NB4 (cell line): Measurements from ENCODE around the gene CETP.

Experiments used
- POLR2A ChIP-seq: IDR thresholded peaks from 2 replicates; pipeline ENCODE4 v1.6.1; 2011; ENCODE audit warnings: mild to moderate bottlenecking; ENCODE audit not compliant: insufficient read length; ENCODE audit errors: extremely low read depth
- TF ChIP-seq, protein P1 (sequence below): IDR thresholded peaks from one replicate; pipeline ENCODE4 v1.5.1; 2012; ENCODE audit warnings: low read depth, low read length

DNA sequence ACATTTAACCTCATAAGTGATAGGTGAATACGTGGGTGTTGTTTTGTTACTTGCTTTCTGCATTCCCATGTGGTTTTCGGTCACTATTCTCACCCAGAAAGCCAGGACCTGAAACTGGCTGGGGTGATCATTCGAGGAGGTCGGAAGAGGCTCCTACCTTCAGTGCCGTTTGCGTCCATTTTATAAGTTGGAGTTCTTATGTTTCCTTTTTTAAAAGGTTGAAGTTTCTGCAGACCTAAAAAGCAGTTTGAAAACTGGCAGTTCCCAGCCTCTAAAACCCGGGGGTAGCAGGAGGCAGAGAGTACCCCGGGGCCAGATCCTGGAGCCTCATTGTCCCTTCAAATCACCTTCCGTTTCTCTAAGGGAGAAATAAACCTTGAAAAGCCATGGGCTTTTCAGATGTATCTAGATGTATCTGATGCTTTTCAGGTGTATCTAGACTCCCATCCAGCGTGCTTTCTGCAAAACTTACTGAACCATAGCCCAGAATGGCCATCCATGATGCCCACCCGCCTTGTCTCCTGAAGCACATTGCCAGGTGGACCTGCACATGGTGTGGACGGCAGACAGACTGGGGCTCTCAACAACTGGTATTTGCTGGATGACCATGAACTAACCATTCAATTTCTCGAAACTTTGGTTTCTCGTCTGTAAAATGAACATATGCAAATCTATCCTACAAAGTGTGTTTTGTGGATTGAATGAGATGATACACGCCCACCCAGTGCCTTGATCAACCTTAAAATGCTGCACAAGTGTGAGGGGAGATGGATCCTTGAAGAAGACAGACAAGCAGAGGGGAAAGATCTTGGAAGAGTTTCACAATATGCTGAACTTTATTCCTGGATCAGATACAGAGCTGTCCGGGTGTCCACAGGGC lies 28.9 kb downstream of the CETP start:
- TF ChIP-seq, protein P1, sequence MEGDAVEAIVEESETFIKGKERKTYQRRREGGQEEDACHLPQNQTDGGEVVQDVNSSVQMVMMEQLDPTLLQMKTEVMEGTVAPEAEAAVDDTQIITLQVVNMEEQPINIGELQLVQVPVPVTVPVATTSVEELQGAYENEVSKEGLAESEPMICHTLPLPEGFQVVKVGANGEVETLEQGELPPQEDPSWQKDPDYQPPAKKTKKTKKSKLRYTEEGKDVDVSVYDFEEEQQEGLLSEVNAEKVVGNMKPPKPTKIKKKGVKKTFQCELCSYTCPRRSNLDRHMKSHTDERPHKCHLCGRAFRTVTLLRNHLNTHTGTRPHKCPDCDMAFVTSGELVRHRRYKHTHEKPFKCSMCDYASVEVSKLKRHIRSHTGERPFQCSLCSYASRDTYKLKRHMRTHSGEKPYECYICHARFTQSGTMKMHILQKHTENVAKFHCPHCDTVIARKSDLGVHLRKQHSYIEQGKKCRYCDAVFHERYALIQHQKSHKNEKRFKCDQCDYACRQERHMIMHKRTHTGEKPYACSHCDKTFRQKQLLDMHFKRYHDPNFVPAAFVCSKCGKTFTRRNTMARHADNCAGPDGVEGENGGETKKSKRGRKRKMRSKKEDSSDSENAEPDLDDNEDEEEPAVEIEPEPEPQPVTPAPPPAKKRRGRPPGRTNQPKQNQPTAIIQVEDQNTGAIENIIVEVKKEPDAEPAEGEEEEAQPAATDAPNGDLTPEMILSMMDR, result no peak
- TF ChIP-seq POLR2A, result no peak
